Measurements from ENCODE around the gene ABI3BP.

The ABI3BP gene

DNA sequence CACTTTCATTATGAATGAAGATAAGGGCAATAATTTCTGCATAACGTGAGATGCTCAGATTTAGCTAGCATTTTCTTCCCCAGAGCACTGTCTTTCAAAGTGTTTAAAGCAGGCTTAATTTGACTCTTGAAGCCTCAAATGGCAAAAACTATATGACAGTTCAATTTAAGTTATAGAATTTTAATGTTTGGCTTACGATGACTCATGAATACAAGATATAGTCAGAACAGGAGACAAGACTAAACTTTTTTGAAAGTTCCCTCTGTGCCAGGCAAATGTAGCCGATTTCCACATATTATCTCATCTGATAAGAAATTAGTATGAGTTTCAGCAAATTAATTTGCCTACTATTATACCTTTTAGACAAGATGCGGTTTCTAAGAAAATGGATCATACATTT, 19.6 kb downstream of the ABI3BP start:
- no peak overlapping the region for H3K4me3 ChIP-seq (ENCODE audit: low read depth, low read length)
- DNase-seq (ENCODE audit: low read depth), result no peak
- TF ChIP-seq, protein P1, sequence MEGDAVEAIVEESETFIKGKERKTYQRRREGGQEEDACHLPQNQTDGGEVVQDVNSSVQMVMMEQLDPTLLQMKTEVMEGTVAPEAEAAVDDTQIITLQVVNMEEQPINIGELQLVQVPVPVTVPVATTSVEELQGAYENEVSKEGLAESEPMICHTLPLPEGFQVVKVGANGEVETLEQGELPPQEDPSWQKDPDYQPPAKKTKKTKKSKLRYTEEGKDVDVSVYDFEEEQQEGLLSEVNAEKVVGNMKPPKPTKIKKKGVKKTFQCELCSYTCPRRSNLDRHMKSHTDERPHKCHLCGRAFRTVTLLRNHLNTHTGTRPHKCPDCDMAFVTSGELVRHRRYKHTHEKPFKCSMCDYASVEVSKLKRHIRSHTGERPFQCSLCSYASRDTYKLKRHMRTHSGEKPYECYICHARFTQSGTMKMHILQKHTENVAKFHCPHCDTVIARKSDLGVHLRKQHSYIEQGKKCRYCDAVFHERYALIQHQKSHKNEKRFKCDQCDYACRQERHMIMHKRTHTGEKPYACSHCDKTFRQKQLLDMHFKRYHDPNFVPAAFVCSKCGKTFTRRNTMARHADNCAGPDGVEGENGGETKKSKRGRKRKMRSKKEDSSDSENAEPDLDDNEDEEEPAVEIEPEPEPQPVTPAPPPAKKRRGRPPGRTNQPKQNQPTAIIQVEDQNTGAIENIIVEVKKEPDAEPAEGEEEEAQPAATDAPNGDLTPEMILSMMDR (IDR thresholded peaks at IDR 0.05; ENCODE audit: low read depth, low read length, missing control alignments), result no peak

DNA sequence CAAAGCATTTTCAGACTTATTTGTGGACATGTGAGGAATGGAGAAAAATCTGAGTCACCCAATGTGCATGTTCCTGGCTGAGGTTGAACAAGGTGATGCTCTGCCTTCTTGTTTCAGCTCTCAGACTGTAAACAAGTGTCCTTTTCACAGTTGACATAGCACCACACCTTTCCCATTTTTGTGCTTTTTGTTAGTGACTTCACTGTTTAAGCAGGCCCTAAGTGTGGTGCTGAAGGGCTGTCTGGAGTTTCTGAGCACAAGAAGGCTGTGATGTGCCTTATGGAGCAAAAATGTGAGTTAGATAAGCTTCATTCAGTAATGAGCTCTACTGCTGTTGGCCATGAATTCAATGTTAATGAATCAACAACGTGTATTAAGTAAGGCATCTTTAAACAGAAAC, 20.4 kb downstream of the ABI3BP start:
- no peak overlapping the region for H3K4me3 ChIP-seq (ENCODE audit: low read depth, low read length)
- TF ChIP-seq, protein P1 (IDR thresholded peaks at IDR 0.05; ENCODE audit: low read depth, low read length, missing control alignments), result no peak
- no peak for DNase-seq (ENCODE audit: low read depth)

DNA sequence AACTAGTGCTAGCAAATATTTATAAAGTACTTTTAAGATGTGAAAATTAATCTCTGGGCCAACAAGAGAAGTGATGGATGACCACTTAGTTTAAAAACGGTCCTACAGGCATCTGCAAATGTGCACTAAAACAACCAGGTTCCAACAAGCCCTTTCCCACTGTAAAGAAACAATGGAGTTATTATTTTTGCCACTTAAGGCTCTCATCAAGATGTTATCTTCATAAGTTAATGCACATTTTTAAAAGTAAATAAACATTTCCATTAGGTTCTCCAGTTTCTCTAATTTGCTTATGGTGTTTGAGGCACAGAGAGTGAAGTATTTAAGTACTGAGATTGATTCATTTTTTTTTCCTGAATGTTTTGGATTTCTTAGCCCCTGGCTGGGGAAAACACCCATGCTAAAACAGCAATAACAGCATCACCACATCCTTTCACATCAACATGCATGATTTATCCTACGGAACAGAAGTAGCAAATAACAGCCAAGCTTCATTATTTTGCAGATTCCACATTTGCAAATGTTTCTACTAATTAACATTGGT, 20.8 kb downstream of the ABI3BP start:
- H3K4me3 ChIP-seq (ENCODE audit: low read depth, low read length), result no peak overlapping the region
- no peak for DNase-seq (ENCODE audit: low read depth)
- TF ChIP-seq, protein P1 (IDR thresholded peaks at IDR 0.05; ENCODE audit: low read depth, low read length, missing control alignments), result no peak

DNA sequence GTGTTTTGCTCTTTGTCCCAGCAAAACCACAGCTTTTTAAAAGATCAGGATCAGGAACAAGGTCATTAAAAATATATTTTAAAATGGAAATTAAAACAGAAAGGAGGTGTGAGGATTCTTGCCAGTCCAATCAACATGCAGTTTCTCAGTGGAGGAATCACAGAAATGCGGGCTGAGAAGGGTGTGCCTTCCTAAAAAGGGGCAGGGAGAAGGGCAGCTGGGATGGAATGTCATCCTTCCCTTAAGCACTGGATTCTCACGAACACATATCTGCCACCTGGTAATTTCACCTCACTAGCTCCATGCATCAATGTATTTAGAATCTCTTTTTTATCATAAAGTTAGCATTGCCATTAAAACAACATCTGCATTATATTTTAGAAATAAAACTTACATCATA, 21.4 kb downstream of the ABI3BP start:
- TF ChIP-seq, protein P1 (IDR thresholded peaks at IDR 0.05; ENCODE audit: low read depth, low read length, missing control alignments), result no peak

DNA sequence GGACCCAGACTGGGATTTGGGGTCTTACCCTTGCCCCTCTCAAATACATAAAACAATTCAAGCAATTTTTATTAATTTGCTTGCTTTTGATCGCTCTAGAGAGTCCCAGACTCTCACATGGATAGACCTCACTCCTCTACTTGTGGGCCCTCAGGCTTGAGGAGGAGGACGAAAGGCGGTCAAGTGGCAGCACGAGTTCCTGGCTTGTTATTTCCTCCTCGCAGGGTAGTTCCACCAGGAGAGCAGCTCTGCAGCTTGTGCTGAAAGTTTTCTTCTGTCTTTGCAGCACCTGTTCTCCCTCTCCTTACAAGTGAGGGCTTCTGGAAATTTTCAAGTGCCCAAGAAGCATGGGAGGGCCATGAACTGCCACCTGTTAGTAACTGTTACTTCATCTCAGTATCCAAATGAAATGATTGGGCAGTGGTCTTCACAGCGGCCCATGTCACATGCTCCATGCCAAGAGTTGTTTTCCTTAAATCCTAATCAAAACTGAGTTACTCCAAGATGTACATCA, 22.7 kb downstream of the ABI3BP start:
- no peak overlapping the region for H3K4me3 ChIP-seq (ENCODE audit: low read depth, low read length)
- TF ChIP-seq, protein P1 (IDR thresholded peaks at IDR 0.05; ENCODE audit: low read depth, low read length, missing control alignments), result no peak
- no peak for DNase-seq (ENCODE audit: low read depth)

More for the DNA sequence above, 21.4 kb downstream of the ABI3BP start:
- H3K4me3 ChIP-seq (ENCODE audit: low read depth, low read length), result no peak overlapping the region
- DNase-seq (ENCODE audit: low read depth), result no peak

DNA sequence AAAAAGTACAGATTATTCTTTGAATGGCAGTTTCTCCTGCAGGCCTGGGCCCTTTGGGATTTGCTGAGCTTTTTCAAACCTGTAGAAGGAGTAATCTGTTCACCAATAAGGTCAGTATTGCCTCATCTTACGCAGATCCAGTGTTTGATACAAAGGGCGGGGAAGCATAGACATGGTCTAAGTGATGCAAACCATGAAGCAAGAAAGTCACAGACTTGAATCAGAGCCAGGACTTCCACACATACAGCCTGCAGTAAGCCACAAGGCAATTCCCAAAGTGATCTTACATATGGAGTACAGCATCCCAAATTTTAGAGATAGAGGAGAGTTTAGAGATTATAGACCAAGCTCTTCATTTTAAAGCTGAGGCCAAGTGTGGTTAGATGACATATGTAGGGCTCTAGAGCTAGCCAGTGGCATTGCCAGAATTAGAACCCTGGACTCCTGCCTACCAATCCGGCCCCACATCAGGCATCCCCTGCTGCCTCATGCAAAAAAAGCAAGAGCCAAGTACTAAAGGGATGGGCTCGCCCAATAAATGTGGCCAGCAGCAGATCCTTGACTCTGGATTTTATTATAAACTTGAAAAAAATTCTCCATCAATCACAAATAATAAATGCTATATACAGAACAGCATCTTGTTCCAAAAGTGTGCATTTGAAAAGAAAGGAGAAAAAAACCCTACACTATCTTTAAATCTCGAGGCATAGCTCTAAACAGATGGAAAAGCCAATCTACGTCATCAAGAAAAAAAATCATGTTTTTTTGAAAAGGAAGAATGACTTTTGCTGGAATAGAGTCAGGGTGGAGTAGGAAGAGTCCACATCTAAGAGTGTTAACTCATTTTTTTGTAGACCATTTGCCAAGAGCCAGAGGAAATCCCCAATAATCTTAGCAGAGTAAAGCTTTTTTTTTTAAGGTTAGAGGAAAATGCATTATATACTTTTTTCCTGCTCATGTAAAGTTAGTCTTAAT, 24.0 kb downstream of the ABI3BP start:
- no peak for DNase-seq (ENCODE audit: low read depth)
- no peak overlapping the region for H3K4me3 ChIP-seq (ENCODE audit: low read depth, low read length)
- TF ChIP-seq, protein P1 (IDR thresholded peaks at IDR 0.05; ENCODE audit: low read depth, low read length, missing control alignments), result no peak

Data from GM12864 (cell line).